ENCODE data around the gene SLC9A9.

GRCh38 chr3:143573610-143574303 is 274.5 kb downstream of the SLC9A9 start:
- TF ChIP-seq CTCF (IDR thresholded peaks at IDR 0.05) (no peak), EP300 (IDR thresholded peaks at IDR 0.05) (no peak)

All from esophagus muscularis mucosa (tissue), 3 donors.